Measurements from ENCODE around the gene PHACTR1.

GRCh38 chr6:12849809-12850198 lies 133.2 kb downstream of the PHACTR1 start:
- TF ChIP-seq EZH2 (IDR thresholded peaks at IDR 0.05; ENCODE audit: insufficient read depth, poor library complexity, severe bottlenecking) (no peak), EZH2phosphoT487 (IDR thresholded peaks at IDR 0.05; ENCODE audit: insufficient read depth, low read depth) (no peak)

Data from GM23248 (cell line).